Omental fat pad (tissue), 4 donors: ENCODE data around the gene LTC4S. TPM values are rescaled to one million over a fixed set of nuclear protein-coding genes. Genes with fewer than 3 reads are reported as not detected.

Experiments used
- ATAC-seq: fragments of 150-250 bp; one replicate; pipeline ENCODE4 v1.9.1; 2016; ENCODE audit warnings: mild to moderate bottlenecking, moderate library complexity; ENCODE audit not compliant: low FRiP score
- DNase-seq: peaks from one replicate; pipeline ENCODE4 v3.0.0-alpha.2; 2019; ENCODE audit warnings: low spot score
- total RNA-seq, 4 donors: library from RNA; depleted of rRNA; stranded (reverse); fragments of >200 nt; gene quantifications; one replicate each; pipeline ENCODE4 v1.1.0, GENCODE V29; 2016
- TF ChIP-seq, protein P1 (sequence below), 3 donors: fragments of 450-650 bp; IDR thresholded peaks; one replicate each; pipeline ENCODE4 v1.5.1; 2016 to 2017; ENCODE audit warnings: antibody characterized with exemption in 3 of 3, mild to moderate bottlenecking in 3 of 3, moderate library complexity in 2 of 3

Gene LTC4S
- total RNA-seq, 4 donors from 2014 or later: 7.1 to 15.1 (median 12.0) TPM

DNA sequence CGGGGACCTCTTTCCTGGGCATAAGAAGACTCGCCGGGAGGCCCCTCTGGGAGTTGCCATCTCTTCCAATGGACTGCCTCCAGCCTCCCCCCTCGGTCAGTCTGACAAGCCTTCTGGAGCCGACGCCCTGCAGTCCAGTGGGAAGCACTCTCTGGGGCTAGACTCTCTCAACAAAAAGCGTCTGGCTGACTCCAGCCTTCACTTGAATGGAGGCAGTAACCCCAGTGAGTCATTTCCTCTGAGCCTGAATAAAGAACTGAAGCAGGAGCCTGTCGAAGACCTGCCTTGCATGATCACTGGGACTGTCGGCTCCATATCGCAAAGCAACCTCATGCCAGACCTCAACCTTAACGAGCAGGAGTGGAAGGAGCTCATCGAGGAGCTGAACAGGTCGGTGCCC is 28.4 kb upstream of the LTC4S start:
- no peak for DNase-seq
- ATAC-seq: no peak
- TF ChIP-seq, protein P1, sequence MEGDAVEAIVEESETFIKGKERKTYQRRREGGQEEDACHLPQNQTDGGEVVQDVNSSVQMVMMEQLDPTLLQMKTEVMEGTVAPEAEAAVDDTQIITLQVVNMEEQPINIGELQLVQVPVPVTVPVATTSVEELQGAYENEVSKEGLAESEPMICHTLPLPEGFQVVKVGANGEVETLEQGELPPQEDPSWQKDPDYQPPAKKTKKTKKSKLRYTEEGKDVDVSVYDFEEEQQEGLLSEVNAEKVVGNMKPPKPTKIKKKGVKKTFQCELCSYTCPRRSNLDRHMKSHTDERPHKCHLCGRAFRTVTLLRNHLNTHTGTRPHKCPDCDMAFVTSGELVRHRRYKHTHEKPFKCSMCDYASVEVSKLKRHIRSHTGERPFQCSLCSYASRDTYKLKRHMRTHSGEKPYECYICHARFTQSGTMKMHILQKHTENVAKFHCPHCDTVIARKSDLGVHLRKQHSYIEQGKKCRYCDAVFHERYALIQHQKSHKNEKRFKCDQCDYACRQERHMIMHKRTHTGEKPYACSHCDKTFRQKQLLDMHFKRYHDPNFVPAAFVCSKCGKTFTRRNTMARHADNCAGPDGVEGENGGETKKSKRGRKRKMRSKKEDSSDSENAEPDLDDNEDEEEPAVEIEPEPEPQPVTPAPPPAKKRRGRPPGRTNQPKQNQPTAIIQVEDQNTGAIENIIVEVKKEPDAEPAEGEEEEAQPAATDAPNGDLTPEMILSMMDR (IDR thresholded peaks at IDR 0.05): no peak

DNA sequence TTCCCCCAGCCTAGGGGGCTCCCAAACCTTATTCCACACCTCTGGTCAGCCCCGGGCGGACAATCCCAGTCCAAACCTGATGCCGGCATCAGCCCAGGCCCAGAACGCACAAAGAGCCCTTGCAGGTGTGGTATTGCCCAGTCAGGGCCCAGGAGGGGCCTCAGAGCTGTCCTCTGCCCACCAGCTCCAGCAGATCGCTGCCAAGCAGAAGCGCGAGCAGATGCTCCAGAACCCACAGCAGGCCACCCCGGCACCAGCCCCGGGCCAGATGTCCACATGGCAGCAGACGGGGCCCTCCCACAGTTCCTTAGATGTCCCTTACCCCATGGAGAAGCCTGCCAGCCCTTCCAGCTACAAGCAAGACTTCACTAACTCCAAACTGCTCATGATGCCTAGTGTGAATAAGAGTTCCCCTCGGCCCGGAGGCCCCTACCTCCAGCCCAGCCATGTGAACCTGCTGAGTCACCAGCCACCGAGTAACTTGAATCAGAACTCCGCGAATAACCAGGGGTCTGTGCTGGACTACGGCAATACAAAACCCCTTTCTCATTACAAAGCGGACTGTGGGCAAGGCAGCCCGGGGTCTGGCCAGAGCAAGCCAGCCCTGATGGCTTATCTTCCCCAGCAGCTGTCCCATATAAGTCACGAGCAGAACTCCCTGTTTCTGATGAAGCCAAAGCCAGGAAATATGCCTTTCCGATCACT is 27.6 kb upstream of the LTC4S start:
- TF ChIP-seq, protein P1 (IDR thresholded peaks at IDR 0.05): no peak
- DNase-seq (no peak), ATAC-seq (no peak)

DNA sequence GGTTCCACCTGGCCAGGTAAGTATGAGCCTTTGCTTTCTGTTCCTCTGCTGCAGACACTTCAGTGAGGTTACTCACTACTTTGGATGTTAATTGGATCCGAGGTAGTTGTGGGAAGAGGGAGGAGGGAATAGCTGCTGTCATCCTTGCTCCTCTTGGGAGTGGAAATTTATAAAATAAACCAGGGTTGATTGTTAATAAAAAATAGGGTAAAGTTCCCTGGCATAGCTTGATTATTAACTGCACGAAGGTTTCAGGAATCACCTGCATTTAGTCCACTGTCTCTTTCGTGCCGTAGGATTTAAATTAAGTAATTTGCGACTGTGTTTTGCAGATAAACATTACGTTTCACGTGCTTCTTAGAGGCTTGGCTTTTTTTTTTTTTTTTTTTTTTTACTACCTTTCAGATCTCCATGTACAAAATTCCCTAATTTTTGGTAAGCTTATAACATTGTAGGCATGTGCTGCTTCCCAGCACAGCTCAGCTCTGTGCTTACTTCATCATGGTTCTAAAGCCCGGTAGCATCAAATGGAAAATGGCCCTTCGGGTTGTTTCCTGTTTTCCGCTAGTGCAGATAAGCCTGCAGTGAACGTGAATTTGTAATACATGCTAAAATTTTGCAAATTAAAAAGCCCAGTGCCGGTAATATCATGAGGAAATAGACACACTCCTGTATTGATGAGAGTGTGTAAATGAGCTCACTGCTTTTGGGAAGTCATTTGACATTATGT is 26.9 kb upstream of the LTC4S start:
- no peak for ATAC-seq
- DNase-seq: no peak
- TF ChIP-seq, protein P1 (IDR thresholded peaks at IDR 0.05): no peak

DNA sequence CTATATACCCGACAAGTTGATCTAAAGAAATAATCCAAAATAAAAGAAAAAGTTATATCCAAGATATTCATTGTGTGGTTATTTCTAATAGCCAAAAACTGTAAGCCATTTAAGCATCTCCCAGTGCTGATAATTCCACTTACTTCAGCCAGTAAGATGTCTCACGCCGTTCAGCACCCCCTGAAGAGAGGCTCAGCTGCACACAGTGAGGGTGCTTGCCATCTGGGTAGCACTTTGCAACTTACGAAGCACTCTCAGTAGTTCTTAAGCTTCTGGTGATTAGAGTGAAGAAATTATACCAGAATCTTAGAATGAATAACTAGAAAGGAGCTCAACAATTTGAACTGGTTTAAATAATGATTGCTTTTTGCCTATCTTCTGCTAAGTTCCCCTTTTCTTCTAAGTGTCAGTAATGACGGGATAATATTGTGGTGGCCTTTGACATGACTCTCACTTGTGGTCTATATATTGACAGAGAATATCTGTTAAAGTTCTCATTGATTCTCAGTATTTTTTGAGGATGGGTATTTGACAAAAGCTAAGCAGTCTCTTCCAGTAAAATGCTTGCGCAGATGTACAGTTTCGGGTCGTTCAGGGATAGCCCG is 26.2 kb upstream of the LTC4S start:
- ATAC-seq: no peak
- TF ChIP-seq, protein P1 (IDR thresholded peaks at IDR 0.05): no peak
- no peak for DNase-seq

DNA sequence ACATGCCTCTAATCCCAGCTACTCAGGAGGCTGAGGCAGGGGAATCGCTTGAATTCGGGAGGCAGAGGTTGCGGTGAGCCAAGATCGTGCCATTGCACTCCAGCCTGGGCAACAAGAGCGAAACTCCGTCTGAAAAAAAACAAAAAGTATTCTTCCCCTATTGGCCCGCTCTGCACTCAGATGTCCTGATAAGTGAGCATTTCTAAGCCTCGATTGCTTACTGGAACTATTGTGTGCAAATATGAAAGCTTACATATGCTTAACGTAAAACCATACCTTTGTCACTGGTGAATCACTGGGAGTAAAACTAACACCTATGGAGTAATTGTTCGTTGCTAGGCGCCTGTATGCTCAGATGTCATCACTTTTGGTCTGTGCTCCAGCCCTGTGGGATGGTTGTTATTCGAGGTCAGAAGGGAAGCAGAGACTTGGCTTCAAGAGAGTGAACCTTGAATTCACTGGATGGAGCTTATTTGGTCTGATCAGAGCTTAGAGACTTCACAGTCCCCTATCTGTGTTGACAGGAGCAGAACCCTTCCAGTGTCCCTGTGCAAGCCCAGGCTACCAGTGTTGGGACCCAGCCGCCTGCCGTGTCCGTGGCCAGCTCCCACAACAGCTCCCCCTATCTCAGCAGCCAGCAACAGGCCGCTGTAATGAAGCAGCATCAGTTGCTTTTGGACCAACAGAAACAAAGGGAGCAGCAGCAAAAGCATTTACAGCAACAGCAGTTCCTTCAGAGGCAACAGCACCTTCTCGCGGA is 25.3 kb upstream of the LTC4S start:
- no peak for ATAC-seq
- TF ChIP-seq, protein P1 (IDR thresholded peaks at IDR 0.05): no peak
- DNase-seq: no peak

DNA sequence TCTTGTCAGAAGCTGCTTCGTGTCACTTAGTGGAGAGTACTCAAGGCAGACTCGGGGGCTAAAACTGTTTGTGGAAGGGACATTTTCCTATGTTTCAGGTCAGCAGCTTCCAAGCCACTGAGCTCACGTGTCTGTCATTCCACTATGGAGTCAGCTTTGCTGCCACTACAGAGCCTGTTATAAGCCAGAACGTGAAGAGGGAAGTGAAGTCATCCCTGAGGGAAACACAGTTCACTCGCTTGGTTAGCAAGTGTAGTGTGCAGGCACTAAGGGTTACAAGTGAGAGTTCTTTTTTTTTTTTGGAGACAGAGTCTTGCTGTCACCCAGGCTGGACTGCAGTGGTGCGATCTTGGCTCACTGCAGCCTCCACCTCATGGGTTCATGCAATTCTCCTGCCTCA is 24.5 kb upstream of the LTC4S start:
- ATAC-seq (no peak), DNase-seq (no peak)
- TF ChIP-seq, protein P1 (IDR thresholded peaks at IDR 0.05): no peak
